Measurements from ENCODE around the gene SPINK4.

Gene SPINK4

DNA sequence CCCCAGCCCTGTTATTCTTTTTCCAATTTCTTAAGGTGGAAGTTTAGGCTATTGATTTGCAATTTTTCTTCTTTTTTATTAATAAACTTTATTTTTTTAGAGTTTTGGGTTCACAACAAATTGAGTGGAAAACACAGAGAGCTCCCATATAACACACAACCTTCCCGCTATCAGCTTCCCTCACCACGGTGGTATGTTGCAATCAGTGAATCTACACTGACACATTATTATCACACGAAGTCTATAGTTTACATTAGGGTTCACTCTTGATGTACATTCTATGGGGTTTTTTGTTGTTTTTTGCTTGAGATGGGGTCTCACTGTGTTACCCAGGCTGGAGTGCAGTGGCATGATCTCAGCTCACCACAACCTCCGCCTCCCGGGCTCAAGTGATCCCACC is 45.5 kb downstream of the SPINK4 start:
- H3K79me2 ChIP-seq (ENCODE audit: insufficient read depth, low read length) = 0 out of 2 replicates have a peak, but pooled peaks cover under 1% of the 10 kb centered on the region
- H3K27me3 ChIP-seq (ENCODE audit: insufficient read depth, low read length) = no peaks in the 10 kb centered on the region

DNA sequence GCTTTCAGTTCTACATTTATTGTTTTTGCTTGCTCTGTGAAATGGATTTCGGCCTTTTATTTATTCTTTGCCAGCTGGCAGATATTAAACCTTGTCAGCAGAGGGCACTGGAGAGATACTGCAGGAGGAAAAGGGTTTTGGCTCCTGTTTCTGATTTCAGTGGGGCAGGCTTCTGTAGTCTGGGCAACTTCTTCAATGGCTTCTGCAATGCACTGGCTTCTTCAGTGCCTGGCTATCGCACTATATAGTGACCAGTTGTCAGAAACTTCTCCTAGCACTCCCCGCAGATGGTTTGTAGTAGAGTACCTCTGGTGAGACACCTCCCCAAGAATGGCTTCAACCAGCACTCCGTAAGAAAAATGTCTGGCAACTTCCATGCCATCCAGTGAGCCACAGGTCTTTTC is 47.1 kb downstream of the SPINK4 start:
- peak overlapping the region; percentile 7 for H3K27ac ChIP-seq (ENCODE audit: low read depth, low read length, poor library complexity, severe bottlenecking)
- H3F3A ChIP-seq (ENCODE audit: insufficient read depth, low read length) = no peaks in the 10 kb centered on the region
- no peak overlapping the region for H3K4me2 ChIP-seq (ENCODE audit: low read length)
- H3K9ac ChIP-seq (ENCODE audit: low read length) = no peak overlapping the region
- H3K4me3 ChIP-seq (ENCODE audit: low read depth, low read length, poor library complexity, severe bottlenecking) = no peak overlapping the region
- H3K27me3 ChIP-seq (ENCODE audit: insufficient read depth, low read length) = no peaks in the 10 kb centered on the region
- H2AFZ ChIP-seq (ENCODE audit: low read length) = no peak overlapping the region
- peaks cover 20% of the 10 kb centered on the region for H3K4me1 ChIP-seq (ENCODE audit: insufficient read depth, low read length, severe bottlenecking)
- H3K9me3 ChIP-seq (ENCODE audit: low read length) = no peaks in the 10 kb centered on the region
- no peaks in the 10 kb centered on the region for H4K20me1 ChIP-seq (ENCODE audit: insufficient read depth, low read length)
- H3K36me3 ChIP-seq (ENCODE audit: insufficient read depth, low read length) = peaks cover 10% of the 10 kb centered on the region; the same call in 1 of the 2 replicates
- TF ChIP-seq EZH2 (IDR thresholded peaks at IDR 0.05; ENCODE audit: borderline replicate concordance, low read length) = no peak
- TF ChIP-seq, protein P1, sequence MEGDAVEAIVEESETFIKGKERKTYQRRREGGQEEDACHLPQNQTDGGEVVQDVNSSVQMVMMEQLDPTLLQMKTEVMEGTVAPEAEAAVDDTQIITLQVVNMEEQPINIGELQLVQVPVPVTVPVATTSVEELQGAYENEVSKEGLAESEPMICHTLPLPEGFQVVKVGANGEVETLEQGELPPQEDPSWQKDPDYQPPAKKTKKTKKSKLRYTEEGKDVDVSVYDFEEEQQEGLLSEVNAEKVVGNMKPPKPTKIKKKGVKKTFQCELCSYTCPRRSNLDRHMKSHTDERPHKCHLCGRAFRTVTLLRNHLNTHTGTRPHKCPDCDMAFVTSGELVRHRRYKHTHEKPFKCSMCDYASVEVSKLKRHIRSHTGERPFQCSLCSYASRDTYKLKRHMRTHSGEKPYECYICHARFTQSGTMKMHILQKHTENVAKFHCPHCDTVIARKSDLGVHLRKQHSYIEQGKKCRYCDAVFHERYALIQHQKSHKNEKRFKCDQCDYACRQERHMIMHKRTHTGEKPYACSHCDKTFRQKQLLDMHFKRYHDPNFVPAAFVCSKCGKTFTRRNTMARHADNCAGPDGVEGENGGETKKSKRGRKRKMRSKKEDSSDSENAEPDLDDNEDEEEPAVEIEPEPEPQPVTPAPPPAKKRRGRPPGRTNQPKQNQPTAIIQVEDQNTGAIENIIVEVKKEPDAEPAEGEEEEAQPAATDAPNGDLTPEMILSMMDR (IDR thresholded peaks at IDR 0.05; ENCODE audit: low read length) = peak; percentile 83
- H3K79me2 ChIP-seq (ENCODE audit: insufficient read depth, low read length) = peaks cover 16% of the 10 kb centered on the region
- no peaks in the 10 kb centered on the region for H3K9me2 ChIP-seq (ENCODE audit: low read depth, low read length)

More for the DNA sequence above, 45.5 kb downstream of the SPINK4 start:
- no peak for TF ChIP-seq EZH2 (IDR thresholded peaks at IDR 0.05; ENCODE audit: borderline replicate concordance, low read length)
- TF ChIP-seq, protein P1 (IDR thresholded peaks at IDR 0.05; ENCODE audit: low read length) = no peak
- H4K20me1 ChIP-seq (ENCODE audit: insufficient read depth, low read length) = no peaks in the 10 kb centered on the region
- H3K4me1 ChIP-seq (ENCODE audit: insufficient read depth, low read length, severe bottlenecking) = peaks cover 9% of the 10 kb centered on the region
- H3K9me2 ChIP-seq (ENCODE audit: low read depth, low read length) = no peaks in the 10 kb centered on the region
- H3K4me3 ChIP-seq (ENCODE audit: low read depth, low read length, poor library complexity, severe bottlenecking) = no peak overlapping the region
- no peak overlapping the region for H2AFZ ChIP-seq (ENCODE audit: low read length)
- no peaks in the 10 kb centered on the region for H3F3A ChIP-seq (ENCODE audit: insufficient read depth, low read length)
- no peak overlapping the region for H3K4me2 ChIP-seq (ENCODE audit: low read length)
- no peak overlapping the region for H3K27ac ChIP-seq (ENCODE audit: low read depth, low read length, poor library complexity, severe bottlenecking)
- H3K9me3 ChIP-seq (ENCODE audit: low read length) = no peaks in the 10 kb centered on the region
- H3K9ac ChIP-seq (ENCODE audit: low read length) = no peak overlapping the region
- H3K36me3 ChIP-seq (ENCODE audit: insufficient read depth, low read length) = peaks cover 20% of the 10 kb centered on the region; the same call in 1 of the 2 replicates

DNA sequence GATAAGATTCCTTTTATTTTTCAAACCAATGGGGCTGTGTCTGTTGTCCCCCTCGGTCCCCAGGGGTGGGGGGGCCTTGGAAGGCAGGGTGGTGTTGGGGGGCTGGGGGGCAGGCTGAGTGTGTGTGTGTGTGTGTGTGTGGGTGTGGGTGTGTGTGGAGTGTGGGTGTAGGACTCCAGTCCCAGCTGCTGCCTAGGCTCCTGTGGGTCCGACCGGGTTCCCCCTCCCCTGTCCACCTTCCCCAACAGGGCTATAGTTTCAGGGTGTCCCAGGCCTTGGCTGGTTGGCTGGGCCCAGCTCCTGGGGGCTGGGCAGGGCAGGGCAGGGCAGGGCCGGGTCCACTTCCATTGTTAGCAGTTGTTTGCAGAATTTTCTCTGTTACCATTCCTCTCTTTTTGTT is 48.3 kb downstream of the SPINK4 start:
- H4K20me1 ChIP-seq (ENCODE audit: insufficient read depth, low read length) = no peaks in the 10 kb centered on the region
- no peak overlapping the region for H3K4me2 ChIP-seq (ENCODE audit: low read length)
- peaks cover 16% of the 10 kb centered on the region; the same call in 1 of the 2 replicates for H3K36me3 ChIP-seq (ENCODE audit: insufficient read depth, low read length)
- H3K9me3 ChIP-seq (ENCODE audit: low read length) = no peaks in the 10 kb centered on the region
- no peak overlapping the region for H3K4me3 ChIP-seq (ENCODE audit: low read depth, low read length, poor library complexity, severe bottlenecking)
- H3K79me2 ChIP-seq (ENCODE audit: insufficient read depth, low read length) = peaks cover 28% of the 10 kb centered on the region
- TF ChIP-seq EZH2 (IDR thresholded peaks at IDR 0.05; ENCODE audit: borderline replicate concordance, low read length) = no peak
- TF ChIP-seq, protein P1 (IDR thresholded peaks at IDR 0.05; ENCODE audit: low read length) = no peak
- no peak overlapping the region for H3K9ac ChIP-seq (ENCODE audit: low read length)
- H2AFZ ChIP-seq (ENCODE audit: low read length) = no peak overlapping the region
- peaks cover 32% of the 10 kb centered on the region for H3K4me1 ChIP-seq (ENCODE audit: insufficient read depth, low read length, severe bottlenecking)
- H3K27me3 ChIP-seq (ENCODE audit: insufficient read depth, low read length) = no peaks in the 10 kb centered on the region
- no peaks in the 10 kb centered on the region for H3K9me2 ChIP-seq (ENCODE audit: low read depth, low read length)
- no peak overlapping the region for H3K27ac ChIP-seq (ENCODE audit: low read depth, low read length, poor library complexity, severe bottlenecking)
- H3F3A ChIP-seq (ENCODE audit: insufficient read depth, low read length) = no peaks in the 10 kb centered on the region

Measured in OCI-LY1 (cell line).